H1 (cell line): ENCODE results near the gene IRAK1BP1. TPM values are rescaled to one million over a fixed set of nuclear protein-coding genes. Genes with fewer than 3 reads are reported as not detected.
A peak's percentile ranks its signal among the peaks of the same experiment; 100 is the strongest.

Source experiments
- ASH2L ChIP-seq: fragments of 200-600, 300-600 bp; sonication (generic); IDR thresholded peaks from one replicate; pipeline ENCODE4 v1.7.1; 2017; ENCODE audit warnings: low read length
- BACH1 ChIP-seq: IDR thresholded peaks from 2 replicates; pipeline ENCODE4 v1.6.1; 2012; ENCODE audit warnings: low read length, improper control_type of control experiment
- CEBPB ChIP-seq: IDR thresholded peaks from 2 replicates; pipeline ENCODE4 v1.6.1; 2012; ENCODE audit warnings: low read depth, low read length
- CHD1 ChIP-seq: IDR thresholded peaks from 2 replicates; pipeline ENCODE4 v1.6.1; 2012; ENCODE audit warnings: low read depth, low read length, improper control_type of control experiment
- CHD2 ChIP-seq: IDR thresholded peaks from 2 replicates; pipeline ENCODE4 v1.6.1; 2012; ENCODE audit warnings: low read length, improper control_type of control experiment
- CTBP2 ChIP-seq: IDR thresholded peaks from 2 replicates; pipeline ENCODE4 v1.7.0; 2011; ENCODE audit warnings: borderline replicate concordance, mild to moderate bottlenecking, moderate library complexity, mixed read lengths, low read length; ENCODE audit not compliant: insufficient read depth, insufficient read length
- EGR1 ChIP-seq: IDR thresholded peaks from 2 replicates; pipeline ENCODE4 v1.6.1; 2011; ENCODE audit warnings: low read depth, low read length, borderline replicate concordance
- EP300 ChIP-seq, 2 experiments: IDR thresholded peaks; 1 replicate in 1 of 2; 2 replicates in 1 of 2; pipeline ENCODE4 v1.6.1; 2011 to 2012; ENCODE audit warnings: low read depth in 2 of 2, low read length in 2 of 2, mild to moderate bottlenecking in 2 of 2, borderline replicate concordance in 1 of 2, inconsistent platforms in 1 of 2, moderate library complexity in 1 of 2
- FOSL1 ChIP-seq: IDR thresholded peaks from 2 replicates; pipeline ENCODE4 v1.6.1; 2011; ENCODE audit warnings: mild to moderate bottlenecking, low read depth, low read length, moderate library complexity; ENCODE audit not compliant: insufficient read depth
- GABPA ChIP-seq: IDR thresholded peaks from 2 replicates; pipeline ENCODE4 v1.6.1; 2011; ENCODE audit warnings: mild to moderate bottlenecking, low read length, moderate library complexity, borderline replicate concordance; ENCODE audit not compliant: insufficient read depth
- GTF2F1 ChIP-seq: IDR thresholded peaks from 2 replicates; pipeline ENCODE4 v1.6.1; 2012; ENCODE audit warnings: low read depth, low read length, improper control_type of control experiment, borderline replicate concordance
- KDM5A ChIP-seq: fragments of 200-600 bp; IDR thresholded peaks from 2 replicates; pipeline ENCODE4 v1.7.1; 2012; ENCODE audit warnings: mild to moderate bottlenecking, low read length, inconsistent platforms, mixed read lengths
- MAX ChIP-seq: IDR thresholded peaks from 2 replicates; pipeline ENCODE4 v1.6.1; 2012; ENCODE audit warnings: inconsistent platforms
- NRF1 ChIP-seq: IDR thresholded peaks from 2 replicates; pipeline ENCODE4 v1.6.1; 2011; ENCODE audit warnings: mild to moderate bottlenecking, low read depth, low read length, improper control_type of control experiment
- PHF8 ChIP-seq: fragments of 200-600 bp; sonication (generic); conservative IDR thresholded peaks from 2 replicates; pipeline ENCODE4 v1.7.1; 2012; ENCODE audit warnings: low read depth, mild to moderate bottlenecking, inconsistent platforms, low read length, moderate library complexity
- POLR2A ChIP-seq, 2 experiments: IDR thresholded peaks; 1 replicate in 1 of 2; 2 replicates in 1 of 2; pipeline ENCODE4 v1.6.1; 2011; ENCODE audit warnings: low read depth in 2 of 2, low read length in 2 of 2, mild to moderate bottlenecking in 2 of 2; ENCODE audit errors: control extremely low read depth in 1 of 2
- RAD21 ChIP-seq, 2 experiments: IDR thresholded peaks in 1 of 2; conservative IDR thresholded peaks in 1 of 2; 2 replicates each; pipeline ENCODE4 v1.6.1; 2011; ENCODE audit warnings: low read depth in 2 of 2, low read length in 2 of 2, improper control_type of control experiment in 1 of 2, inconsistent platforms in 1 of 2, mild to moderate bottlenecking in 1 of 2, moderate library complexity in 1 of 2
- RFX5 ChIP-seq: IDR thresholded peaks from 2 replicates; pipeline ENCODE4 v1.6.1; 2011; ENCODE audit warnings: low read depth, low read length, improper control_type of control experiment, borderline replicate concordance
- SP1 ChIP-seq: IDR thresholded peaks from 2 replicates; pipeline ENCODE4 v1.6.1; 2011; ENCODE audit warnings: low read depth, low read length
- SP2 ChIP-seq: IDR thresholded peaks from 2 replicates; pipeline ENCODE4 v1.6.1; 2012; ENCODE audit warnings: mild to moderate bottlenecking, low read length, inconsistent platforms
- SUZ12 ChIP-seq: fragments of 200-600 bp; sonication (generic); IDR thresholded peaks from 2 replicates; pipeline ENCODE4 v1.6.1; 2012; ENCODE audit warnings: mild to moderate bottlenecking, inconsistent platforms, low read length, moderate library complexity, mixed read lengths
- TAF7 ChIP-seq: optimal IDR thresholded peaks from 2 replicates; pipeline ENCODE3; 2011; ENCODE audit warnings: low read depth, mild to moderate bottlenecking, inconsistent platforms, low read length, moderate library complexity, borderline replicate concordance
- TBP ChIP-seq: IDR thresholded peaks from 2 replicates; pipeline ENCODE4 v1.6.1; 2011; ENCODE audit warnings: low read depth, low read length, improper control_type of control experiment
- polyA plus RNA-seq, 7 experiments: library from polyadenylated mRNA; depleted of rRNA in 3 of 7; stranded (reverse) in 5 of 7; unstranded in 2 of 7; fragments of >200 nt in 5 of 7; fragments of 200-250 nt in 2 of 7; gene quantifications; 1 replicate in 5 of 7; 2 replicates in 1 of 7; 4 replicates in 1 of 7; pipeline versions ENCODE4 v1.2.1 to v1.2.3, GENCODE V29; 2011 to 2013; ENCODE audit warnings: missing spikeins in 2 of 7, mixed read lengths in 2 of 7
- total RNA-seq: library from RNA; stranded (reverse); fragmentation: NEBNext Ultra II Directional; extraction: Animal tissue kit (Norgen Biotek cat#: 25700); gene quantifications from 2 replicates; pipeline ENCODE4 v1.2.1, GENCODE V29; 2021
- TF ChIP-seq, protein P1 (sequence below): IDR thresholded peaks from 2 replicates; pipeline ENCODE4 v1.6.1; 2011; ENCODE audit warnings: low read length, improper control_type of control experiment

IRAK1BP1 gene
- total and polyA plus RNA-seq, 2 of the 8 experiments (the other 6 are each of a cell fraction or from before 2014, with no cell fraction given) = 3.7 to 4.7 TPM

- peak in 1 of 2 experiments; percentile 79; a peak in 1 of 3 replicates for TF ChIP-seq EP300 (IDR thresholded peaks at IDR 0.05; ENCODE audit: borderline replicate concordance in 1 of 2, low read depth in 2 of 2, low read length in 2 of 2)
- TF ChIP-seq CTBP2 = no peak
- TF ChIP-seq, protein P1, sequence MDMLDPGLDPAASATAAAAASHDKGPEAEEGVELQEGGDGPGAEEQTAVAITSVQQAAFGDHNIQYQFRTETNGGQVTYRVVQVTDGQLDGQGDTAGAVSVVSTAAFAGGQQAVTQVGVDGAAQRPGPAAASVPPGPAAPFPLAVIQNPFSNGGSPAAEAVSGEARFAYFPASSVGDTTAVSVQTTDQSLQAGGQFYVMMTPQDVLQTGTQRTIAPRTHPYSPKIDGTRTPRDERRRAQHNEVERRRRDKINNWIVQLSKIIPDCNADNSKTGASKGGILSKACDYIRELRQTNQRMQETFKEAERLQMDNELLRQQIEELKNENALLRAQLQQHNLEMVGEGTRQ = no peak
- TF ChIP-seq CHD1 = no peak
- TF ChIP-seq POLR2A (IDR thresholded peaks at IDR 0.05; ENCODE audit: control extremely low read depth in 1 of 2, low read depth in 2 of 2, low read length in 2 of 2) = peak; percentile 78 to 83
- TF ChIP-seq GABPA = no peak
- no peak for TF ChIP-seq SUZ12
- TF ChIP-seq NRF1 = no peak
- TF ChIP-seq PHF8 = peak; percentile 72; the same call in 1 of the 2 replicates
- TF ChIP-seq EGR1 = 0 out of 2 replicates have a peak, but pooled peaks have one; percentile 10
- no peak for TF ChIP-seq CEBPB
- no peak for TF ChIP-seq KDM5A
- no peak for TF ChIP-seq SP1
- no peak for TF ChIP-seq SP2
- TF ChIP-seq RAD21 (IDR thresholded peaks at IDR 0.05 in 1 of 2, conservative IDR thresholded peaks at IDR 0.05 in 1 of 2; ENCODE audit: low read depth in 2 of 2, low read length in 2 of 2) = 0 out of 4 replicates have a peak, but pooled peaks have one; percentile 3 to 12
- TF ChIP-seq TBP = peak; percentile 47
- TF ChIP-seq BACH1 = peak; percentile 25; the same call in 1 of the 2 replicates
- TF ChIP-seq ASH2L = peak; percentile 99
- TF ChIP-seq TAF7 = peak; percentile 54
- TF ChIP-seq RFX5 = no peak
- TF ChIP-seq CHD2 = peak; percentile 62
- TF ChIP-seq GTF2F1 = no peak; the same call in 1 of the 2 replicates
- TF ChIP-seq MAX = peak; percentile 74
- TF ChIP-seq FOSL1 = no peak
Observed at GRCh38 chr6:78867370-78868040, at the start of gene IRAK1BP1 (continued).
